Panc1 (cell line): ENCODE results near the gene TCOF1.
A peak's percentile ranks its signal among the peaks of the same experiment; 100 is the strongest.

ENCODE experiments used
- CTCF ChIP-seq: fragments of 450-650 bp; IDR thresholded peaks from 2 replicates; pipeline ENCODE4 v1.5.1; 2017; ENCODE audit warnings: mild to moderate bottlenecking
- POLR2AphosphoS5 ChIP-seq: IDR thresholded peaks from 2 replicates; pipeline ENCODE4 v1.6.1; 2012; ENCODE audit warnings: mild to moderate bottlenecking, low read depth, low read length, moderate library complexity
- REST ChIP-seq, 2 experiments: IDR thresholded peaks; 2 replicates each; pipeline ENCODE4 v1.6.1; 2011 to 2012; ENCODE audit warnings: low read depth in 2 of 2, control low read depth in 1 of 2, low read length in 1 of 2, mild to moderate bottlenecking in 1 of 2, moderate library complexity in 1 of 2; ENCODE audit not compliant: insufficient read depth in 1 of 2

GRCh38 chr5:150448334-150448733 lies 90.8 kb downstream of the TCOF1 start:
- 0 out of 2 replicates have a peak, but pooled peaks have one; percentile 11 for TF ChIP-seq POLR2AphosphoS5
- TF ChIP-seq CTCF, result no peak
- TF ChIP-seq REST (IDR thresholded peaks at IDR 0.05; ENCODE audit: insufficient read depth in 1 of 2, low read depth in 2 of 2, low read length in 1 of 2), result no peak
